ENCODE measurements around the gene C11orf68.
"Not testable (repeated sequence)": the region's sequence is repeated elsewhere in the genome, so short reads cannot be mapped to it uniquely, and the experiment has no call there.

Gene C11orf68

DNA sequence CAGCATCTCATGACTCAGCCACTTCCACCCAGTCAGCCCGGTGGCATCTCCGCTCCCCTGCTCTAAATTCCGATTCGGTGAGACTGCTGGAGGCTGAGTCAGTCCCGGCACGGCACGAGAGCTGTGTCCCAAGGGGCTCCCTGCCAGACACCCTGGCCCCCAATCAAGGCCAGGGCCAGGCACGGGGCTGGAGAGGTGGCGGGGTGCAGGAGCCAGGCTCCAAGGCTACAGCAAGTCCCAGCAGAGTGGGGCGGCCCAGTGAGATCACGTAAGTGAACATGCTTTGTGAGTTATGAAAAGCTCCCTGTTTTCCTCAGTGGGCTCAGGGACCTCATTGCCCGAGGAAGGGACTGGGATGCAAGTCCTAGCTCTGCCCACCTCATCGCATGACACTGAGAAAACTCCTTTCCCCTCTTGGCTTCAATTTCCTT, 3.0 kb downstream of the C11orf68 start:
- in situ Hi-C loops (cut with MboI; ENCODE audit: low sequenced_read_pairs): no loop called here

DNA sequence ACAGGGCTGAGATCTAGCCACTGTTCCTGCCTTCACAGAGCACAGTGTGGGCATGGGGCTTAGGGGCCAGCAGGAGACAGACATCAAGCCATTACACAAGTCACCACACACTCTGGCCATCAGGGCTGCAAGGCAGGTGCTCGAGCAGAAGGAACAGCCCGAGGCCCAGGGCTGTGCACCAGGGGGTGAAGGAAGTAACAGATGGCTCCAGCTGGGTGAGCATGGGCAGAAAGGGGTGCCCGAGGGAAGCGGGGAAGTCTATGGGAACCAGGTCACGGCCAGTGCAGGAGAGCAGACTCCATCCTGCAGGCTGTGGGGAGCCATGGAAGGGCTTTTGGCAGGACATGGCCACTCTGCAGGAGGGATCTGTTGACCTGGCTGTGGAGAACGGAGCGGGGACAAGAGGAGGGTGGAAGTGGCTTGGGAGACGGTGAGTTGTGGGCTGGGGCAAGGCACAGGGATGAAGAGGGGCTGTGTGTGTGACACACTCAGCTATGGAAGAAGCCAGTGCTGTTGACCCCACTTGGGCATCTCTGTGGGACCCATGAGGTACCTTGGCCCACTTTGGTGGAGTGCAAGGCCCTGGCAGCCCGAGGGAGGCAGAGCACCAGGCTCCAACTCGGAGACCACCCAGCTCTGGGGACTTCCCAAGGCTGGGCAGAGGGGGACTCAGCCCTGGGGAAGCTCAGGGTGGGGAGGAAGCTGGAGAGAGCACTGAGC, 3.6 kb downstream of the C11orf68 start:
- in situ Hi-C loops (cut with MboI; ENCODE audit: low sequenced_read_pairs): no loop called here

DNA sequence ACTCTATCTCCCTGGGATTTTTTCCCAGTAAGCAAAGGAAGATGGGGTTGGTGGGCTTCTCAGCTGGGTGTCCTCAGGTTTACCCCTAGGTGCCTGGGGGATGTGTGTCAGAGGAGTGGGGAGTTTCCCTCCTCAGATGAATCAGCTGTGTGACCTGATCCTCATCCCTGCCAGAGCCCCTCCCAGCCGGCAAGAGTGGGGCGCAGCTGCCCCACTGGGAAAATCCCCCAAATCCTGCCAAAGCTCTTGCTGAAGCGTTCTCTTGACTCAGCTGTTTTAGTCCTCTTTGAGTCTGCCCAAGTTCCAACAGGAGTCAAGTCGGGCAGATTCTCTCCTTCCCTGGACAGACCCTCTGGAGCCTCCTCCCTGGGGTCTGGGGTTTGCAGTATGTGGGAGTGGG, 6.0 kb downstream of the C11orf68 start:
- in situ Hi-C loops (cut with MboI; ENCODE audit: low sequenced_read_pairs): no loop called here

DNA sequence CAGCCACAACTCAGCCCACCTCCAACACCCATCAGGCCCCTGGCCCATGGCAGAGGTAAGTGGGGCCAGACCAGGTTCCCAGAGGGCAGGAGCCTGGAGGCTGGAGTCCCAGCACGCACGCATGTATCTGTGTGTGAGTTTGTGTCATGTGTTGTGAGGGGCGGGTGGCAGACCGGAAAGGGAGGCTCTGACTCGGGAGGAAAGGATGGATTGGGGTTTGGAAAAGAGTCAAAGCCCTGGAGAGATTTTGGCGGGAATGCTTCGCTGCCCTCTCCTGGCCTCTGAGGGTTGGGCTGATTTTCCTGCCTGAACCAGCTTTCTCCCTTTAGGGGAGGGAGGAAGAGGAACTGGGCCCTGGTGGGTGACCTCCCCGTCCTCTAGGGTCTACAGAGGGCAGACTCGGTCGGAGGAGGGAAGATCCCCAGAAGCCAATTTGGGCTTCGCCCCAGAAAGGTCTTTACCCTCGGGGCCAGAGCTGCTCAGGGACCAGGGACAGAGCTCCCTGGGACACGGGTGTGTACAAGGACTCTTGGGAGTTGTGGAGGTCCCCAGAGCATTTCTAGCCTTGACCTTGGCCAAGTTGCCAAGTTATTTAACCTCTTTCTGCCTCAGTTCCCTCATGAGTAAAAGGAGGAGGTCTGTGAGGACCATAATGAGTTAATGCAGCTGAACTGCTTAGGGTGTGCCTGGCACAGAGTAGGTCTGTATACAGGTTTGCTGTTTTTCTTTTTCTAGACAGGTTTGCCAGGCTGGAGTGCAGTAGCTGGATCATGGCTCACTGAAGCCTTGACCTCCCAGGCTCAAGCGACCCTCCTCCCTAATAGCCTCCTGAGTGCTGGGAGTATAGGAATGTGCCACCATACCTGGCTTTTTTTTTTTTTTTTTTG, 6.9 kb downstream of the C11orf68 start:
- in situ Hi-C loops (cut with MboI; ENCODE audit: low sequenced_read_pairs): no loop called here

DNA sequence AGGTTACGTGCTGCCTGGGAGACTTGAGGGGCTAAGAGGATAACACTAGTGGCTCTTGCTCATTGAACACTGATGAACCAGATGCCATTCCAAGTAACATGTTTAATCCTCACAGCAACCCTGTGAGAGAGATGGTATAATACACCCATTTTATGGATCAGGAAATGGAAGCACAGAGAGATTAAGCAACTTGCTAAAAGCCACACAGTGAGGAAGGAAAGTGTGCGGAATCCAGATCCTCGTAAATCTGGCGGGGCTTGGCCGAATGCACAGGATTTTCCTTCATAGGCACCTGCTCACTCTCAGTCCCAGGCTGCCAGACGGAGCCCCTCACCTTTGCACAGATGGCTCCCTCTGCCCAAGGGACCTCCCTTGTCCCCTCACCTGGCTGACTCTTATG, 11.0 kb downstream of the C11orf68 start:
- in situ Hi-C loops (cut with MboI; ENCODE audit: low sequenced_read_pairs): no loop called here

DNA sequence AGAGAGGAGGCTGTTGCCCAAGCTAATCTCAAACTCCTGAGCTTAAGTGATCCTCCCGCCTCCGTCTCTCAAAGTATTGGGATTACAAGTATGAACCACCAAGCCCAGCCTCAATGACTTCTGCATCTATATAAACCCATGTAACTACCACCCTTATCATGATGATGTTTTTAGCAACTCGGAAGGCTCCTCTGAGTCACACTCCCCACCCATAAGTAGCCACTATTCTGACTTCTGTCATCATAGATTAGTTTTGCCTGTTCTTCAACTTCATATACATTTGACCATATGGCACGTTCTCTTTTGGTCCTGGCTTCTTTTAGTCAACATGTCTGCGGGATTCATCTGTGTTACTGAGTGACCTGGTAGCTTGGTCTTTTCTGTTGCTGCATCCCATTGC, 12.3 kb downstream of the C11orf68 start:
- in situ Hi-C loops (cut with MboI; ENCODE audit: low sequenced_read_pairs): no loop called here

DNA sequence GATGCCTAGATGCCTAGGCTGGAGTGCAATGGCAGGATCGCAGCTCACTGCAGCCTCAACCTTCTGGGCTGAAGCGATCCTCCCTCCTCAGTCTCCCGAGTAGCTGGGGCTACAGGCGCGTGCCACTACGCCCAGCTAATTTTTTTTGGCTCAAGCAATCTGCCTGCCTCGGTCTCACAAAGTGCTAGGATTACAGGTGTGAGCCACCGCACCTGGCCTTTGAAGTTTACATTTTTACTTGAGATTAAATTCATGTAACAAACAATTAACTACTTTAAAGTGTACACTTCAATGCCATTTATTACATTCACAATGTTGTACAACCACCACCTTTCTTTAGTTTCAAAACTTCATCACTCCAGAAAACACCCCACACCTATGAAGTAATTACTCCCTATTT, 15.1 kb downstream of the C11orf68 start:
- in situ Hi-C loops (cut with MboI; ENCODE audit: low sequenced_read_pairs): no loop called here

DNA sequence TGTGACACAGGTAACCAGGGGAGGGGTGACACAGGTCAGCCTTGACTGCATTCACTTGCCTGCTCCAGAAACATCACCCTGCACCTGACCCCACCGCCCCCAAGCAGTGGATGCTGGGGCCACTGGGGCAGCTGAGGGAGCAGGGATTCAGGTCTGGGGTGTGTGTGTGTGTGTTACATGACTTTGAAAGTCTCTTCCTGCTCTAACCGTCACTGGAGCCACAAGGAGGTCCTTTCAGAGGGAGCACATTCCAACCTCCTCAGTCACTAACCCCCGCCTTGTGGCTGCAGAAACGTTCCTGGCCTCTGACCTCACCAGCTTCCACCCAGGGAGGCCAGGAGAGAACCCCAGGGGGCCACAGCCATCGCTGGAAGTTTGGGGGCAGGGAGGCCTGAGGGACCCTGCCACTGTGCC, 15.8 kb downstream of the C11orf68 start:
- in situ Hi-C loops (cut with MboI; ENCODE audit: low sequenced_read_pairs): no loop called here

DNA sequence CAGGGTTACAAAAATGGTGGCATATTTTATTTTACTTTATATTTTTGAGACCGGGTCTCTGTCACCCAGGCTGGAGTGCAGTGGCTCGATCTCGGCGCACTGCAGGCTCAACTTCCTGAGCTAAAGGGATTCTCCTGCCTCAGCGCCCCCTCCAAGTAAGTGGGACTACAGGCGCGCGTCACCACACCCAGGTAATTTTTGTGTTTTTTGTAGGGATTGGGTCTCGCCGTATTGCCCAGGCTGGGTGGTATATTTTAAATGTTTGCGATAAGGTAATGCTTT, 18.0 kb downstream of the C11orf68 start:
- in situ Hi-C loops (cut with MboI; ENCODE audit: low sequenced_read_pairs): no loop called here

DNA sequence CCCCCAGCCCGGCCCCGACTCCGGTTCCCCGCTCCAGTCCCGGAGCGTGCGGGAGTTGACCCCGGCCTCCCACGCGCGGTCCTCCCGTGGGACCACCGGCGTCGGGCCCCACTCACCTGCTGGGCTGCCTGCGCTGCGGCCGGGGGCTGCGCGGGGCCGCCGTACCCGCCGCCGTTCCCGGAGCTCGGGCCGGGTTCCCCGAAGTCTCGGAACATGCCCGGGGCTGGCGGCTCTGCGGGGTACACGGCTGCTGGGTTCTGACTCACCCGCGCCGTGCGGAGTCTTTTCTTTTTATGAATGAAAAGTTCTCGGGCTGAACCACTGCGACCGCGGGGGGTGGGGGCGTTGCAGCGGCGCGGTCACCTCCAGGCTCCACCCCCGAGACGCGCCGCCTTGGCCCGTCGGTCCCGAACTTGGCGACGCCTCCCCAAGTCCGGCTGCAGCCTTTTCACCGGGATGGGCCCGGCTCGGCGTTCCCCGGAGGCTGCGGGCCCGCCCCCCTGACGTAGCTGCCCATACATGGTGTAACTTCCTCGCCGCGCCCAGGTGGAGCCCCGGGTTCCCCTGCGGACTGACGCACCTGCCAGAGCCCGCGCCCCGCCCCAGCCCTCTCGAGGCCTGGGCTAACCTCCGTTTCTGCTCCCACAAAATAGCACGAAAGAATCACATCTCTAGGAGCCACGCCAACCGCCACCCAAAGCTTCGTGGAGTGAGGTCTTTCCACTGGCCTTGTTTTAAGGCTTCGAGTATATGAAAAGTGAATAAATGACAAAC, 18.6 kb downstream of the C11orf68 start, which contains the start of gene FOSL1:
Gene FOSL1 (minus strand): TSS at position 264 of the 774 bp plus-strand sequence. CDS start 49 bp downstream, at position 215.
- in situ Hi-C loops (cut with MboI; ENCODE audit: low sequenced_read_pairs): no loop called here

DNA sequence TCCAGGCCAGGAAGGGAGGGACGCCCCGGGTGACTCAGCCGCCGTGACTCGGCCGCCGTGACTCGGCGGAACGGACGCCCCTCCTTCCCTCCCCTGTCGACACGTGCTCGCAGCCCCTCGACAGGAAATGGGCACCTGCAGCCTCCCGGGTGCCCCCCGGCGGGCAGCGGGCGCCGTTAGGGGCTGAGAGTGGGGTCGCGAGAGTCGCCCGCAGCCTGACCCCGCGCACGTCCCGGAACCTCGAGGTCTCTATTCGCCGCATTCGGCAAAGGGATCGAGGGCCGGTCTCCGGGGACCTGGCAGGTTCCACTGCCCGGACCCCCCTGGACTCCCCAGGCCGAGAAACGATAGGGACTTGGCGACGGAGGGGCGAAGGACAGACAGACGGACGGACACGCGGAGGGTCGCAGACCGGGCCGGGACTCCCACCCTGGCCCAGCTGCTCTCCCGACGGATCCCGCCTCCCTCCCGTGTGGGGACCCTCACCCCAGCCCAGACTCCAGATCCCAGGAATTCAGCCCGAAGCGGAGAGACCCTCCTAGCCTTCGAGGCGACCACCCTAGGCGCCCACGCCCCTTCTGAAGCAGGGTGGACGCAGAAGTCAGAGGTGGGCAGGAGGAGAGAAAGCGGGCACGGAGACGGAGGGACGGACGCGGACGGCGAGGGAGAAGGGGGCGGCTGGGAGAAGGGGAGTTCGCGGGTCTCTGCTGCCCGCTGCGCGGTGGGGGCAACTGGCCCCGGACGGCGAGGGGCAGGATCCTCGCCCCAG, 19.3 kb downstream of the C11orf68 start:
- in situ Hi-C loops (cut with MboI; ENCODE audit: low sequenced_read_pairs): no loop called here

DNA sequence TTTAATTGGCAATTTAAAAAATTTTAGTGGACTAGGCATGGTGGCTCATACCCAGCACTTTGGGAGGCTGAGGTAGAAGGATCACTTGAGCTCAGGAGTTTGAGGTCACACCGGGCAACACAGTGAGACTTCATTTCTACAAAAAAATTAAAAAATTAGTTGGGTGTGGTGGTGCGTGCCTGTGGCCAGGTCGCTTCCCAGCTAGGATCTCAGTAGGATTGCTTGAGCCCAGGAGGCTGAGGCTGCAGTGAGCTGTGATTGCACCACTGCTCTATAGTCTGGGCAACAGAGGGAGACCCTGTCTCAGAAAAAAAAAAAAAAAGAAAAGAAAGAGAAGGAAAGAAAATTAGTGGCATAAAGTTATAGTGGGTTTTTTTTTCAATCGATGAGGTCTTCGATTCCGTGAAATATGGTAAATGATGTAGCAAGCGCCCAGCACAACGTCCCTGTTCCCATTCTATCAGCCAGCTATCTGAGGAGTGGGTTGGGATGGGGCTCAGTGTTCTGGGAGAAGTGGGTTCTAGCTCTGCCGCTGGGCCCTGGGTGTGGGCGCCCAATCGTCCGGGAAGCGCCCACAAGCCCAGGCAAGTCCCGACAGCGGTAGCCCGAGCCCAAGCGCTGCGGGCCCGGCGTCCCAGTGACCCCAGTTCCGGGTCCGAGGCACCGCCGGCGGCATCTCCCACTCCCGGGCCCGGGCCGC, 20.1 kb downstream of the C11orf68 start:
- in situ Hi-C loops (cut with MboI; ENCODE audit: low sequenced_read_pairs): no loop called here

DNA sequence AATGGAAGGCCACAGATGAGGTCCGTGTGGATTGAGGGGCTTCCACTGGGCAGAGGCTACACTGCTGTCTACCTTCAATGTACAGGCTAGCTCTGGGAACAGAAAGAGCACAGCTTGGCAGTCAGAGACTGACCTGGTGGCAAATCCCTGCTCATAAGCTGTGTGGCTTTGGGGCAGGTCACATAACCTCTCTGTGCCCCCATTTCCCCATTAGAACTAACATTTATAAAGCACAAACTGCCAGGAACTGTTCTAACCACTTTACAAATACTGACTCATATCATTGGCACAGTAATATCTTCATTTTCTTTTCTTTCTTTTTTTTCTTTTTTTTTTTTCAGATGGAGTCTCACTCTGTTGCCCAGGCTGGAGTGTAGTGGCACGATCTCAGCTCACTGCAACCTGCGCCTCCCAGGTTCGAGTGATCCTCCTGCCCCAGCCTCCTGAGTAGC, 21.8 kb downstream of the C11orf68 start:
- in situ Hi-C loops (cut with MboI; ENCODE audit: low sequenced_read_pairs): no loop called here

DNA sequence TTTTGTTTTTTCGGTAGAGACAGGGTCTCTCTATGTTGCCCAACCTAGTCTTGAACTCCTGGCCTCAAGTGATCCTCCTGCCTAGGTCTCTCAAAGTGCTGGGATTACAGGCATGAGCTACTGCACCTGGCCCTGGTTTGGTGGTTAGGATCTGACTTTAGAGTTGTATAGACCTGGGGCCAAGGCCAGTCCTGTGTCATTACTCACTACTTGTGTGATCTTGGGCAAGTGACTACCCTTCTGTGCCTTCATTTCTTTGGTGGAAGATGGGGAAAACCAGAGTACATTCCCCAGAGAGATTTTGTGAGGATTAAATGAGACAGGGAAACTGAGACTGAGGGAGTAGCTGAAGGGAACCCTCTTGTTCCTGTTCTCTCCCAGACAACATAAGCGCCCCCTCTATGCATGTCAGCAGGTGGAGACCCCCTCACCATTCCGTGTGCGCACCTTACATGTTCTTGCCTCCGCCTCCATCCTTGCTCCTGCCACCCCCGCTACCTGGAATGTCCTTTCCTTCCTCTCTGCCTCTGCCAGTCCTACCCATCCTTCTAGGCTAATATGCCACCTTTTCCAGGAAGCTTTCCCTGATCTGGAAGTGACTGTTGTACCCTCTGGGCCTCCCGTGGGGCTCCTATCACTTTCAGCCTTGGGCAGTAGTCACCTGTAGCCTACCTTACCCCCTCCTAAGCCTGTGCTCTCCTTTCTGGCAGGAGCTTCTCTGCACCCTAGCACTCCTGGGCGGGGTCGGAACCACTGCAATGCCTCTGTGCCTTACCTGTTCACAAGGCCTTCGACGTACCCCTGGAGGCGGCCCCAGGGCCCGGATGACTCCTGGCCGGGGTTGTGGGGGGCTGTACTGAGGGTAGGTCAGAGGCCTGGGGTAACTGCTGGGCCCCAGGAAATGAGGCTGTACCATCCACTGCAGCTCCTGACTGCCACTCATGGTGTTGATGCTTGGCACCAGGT, 22.5 kb downstream of the C11orf68 start:
- in situ Hi-C loops (cut with MboI; ENCODE audit: low sequenced_read_pairs): no loop called here

DNA sequence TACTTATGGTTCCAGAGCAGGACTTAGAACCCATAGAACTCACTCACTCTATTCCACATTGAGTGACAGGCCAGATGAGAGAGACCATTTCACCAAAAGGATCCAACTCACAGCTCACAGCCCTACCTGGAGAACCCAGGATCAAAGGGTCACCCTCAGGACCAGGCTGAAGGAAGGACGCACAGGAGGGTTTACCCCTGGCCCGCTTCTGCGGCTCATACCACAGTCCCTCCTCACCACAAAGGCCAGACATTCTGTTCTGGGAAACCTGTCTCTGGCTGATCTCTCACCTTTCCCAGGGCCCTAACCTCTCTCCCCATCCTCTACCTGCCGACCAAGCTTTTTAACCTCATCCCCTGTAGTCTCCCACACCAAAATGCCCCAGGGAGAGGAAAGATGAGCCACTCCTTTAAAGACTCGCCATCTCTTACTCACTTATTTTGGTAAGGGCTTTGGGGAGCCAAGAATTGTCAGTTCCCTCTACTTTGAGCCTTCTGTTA, 23.3 kb downstream of the C11orf68 start:
- in situ Hi-C loops (cut with MboI; ENCODE audit: low sequenced_read_pairs): no loop called here

DNA sequence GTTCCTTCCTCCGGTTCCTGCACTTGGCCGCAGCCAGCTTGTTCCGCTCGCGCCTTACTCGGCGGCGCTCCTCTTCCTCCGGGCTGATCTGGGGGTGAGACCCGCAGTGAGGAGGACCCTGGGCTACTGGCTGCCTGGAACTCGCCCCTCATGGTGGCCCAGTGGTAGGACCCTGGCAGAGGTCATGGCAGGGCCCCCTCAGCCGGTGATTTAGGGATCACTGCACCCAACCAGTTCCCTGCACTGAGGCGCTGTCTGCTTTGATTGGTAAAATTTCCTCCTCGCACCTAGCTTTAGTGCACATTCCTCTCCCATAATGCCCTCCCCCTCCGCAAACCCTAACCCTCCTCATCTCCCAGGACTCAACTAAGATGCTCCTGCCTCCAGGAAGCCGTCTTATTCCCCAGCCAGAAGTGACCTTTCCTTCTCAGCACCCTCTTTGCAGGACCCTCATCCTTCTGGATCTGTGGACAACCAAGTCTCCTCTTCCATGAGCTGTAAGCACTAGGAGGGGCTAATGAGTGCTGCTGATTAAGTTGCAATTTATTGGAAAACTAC, 24.7 kb downstream of the C11orf68 start:
- in situ Hi-C loops (cut with MboI; ENCODE audit: low sequenced_read_pairs): no loop called here

DNA sequence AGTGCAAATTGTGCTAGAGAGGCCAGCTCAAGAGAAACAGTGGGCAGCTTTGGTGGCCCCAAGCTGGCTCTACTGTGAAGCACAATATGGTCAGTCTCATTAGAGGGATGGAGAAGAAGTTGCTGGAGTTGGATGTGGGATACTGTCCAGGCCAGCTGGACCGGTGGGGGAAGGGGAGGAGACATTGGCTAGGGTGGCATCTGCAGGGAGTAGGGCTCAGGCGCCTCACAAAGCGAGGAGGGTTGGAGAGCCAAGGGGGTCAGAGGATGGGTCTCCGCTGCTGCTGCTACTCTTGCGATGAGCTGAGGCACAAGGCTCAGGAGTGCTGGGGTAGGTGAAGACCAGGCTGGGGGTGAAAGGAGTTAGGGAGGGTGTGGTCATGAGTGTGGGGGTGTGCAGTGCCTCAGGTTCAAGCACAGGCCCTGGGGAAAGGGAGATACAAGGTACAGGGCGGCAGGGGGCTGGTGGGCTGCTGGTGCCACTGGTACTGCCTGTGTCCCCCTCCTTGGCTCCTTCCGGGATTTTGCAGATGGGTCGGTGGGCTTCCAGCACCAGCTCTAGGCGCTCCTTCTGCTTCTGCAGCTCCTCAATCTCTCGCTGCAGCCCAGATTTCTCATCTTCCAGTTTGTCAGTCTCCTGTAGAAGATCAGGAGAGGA, 26.1 kb downstream of the C11orf68 start:
- in situ Hi-C loops (cut with MboI; ENCODE audit: low sequenced_read_pairs): no loop called here

DNA sequence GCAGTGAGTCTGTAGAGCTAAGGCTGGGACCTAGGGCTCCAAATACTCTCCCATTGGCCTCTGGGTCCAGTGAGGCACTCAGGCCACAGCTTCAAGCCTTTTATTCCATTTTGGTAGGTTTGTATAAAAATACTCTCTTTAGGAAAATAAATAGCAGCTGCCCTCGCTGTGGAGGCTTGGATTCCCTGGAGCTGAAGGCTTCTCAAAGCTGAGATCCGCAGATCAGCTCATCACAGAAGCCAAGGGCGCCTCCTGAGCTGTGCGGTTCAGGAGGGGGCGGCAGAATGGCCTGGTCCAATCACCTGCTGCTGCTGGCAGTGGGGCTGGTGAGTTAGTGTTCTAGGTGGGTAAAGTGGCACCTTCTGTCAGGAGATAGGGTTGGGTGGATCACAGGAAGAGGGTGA, 26.7 kb downstream of the C11orf68 start:
- in situ Hi-C loops (cut with MboI; ENCODE audit: low sequenced_read_pairs): not testable (repeated sequence)

Data from HL-60/S4 (cell line).